ENCODE data around the gene RAET1L. TPM values are rescaled to one million over a fixed set of nuclear protein-coding genes. Genes with fewer than 3 reads are reported as not detected.
"Not testable (repeated sequence)": the region's sequence is repeated elsewhere in the genome, so short reads cannot be mapped to it uniquely, and the experiment has no call there.

RAET1L gene
- total RNA-seq, 2 experiments from 2014 or later = not detected

- H3K4me1 Mint-ChIP-seq; H3K27ac Mint-ChIP-seq; H3K4me3 Mint-ChIP-seq; H3K36me3 Mint-ChIP-seq (ENCODE audit: low read depth); H3K9me3 Mint-ChIP-seq; CTCF ChIA-PET; DNase-seq; POLR2A ChIA-PET: not testable (repeated sequence)
- H3K27me3 Mint-ChIP-seq = peaks cover 58% of the 10 kb centered on the region
Observed at GRCh38 chr6:150024021-150024420, 1.3 kb downstream of the RAET1L start.

- peaks cover 66% of the 10 kb centered on the region for H3K27me3 Mint-ChIP-seq
- H3K9me3 Mint-ChIP-seq; CTCF ChIA-PET; POLR2A ChIA-PET; H3K27ac Mint-ChIP-seq; H3K36me3 Mint-ChIP-seq (ENCODE audit: low read depth); DNase-seq; H3K4me1 Mint-ChIP-seq; H3K4me3 Mint-ChIP-seq: not testable (repeated sequence)
Observed at GRCh38 chr6:150021870-150022269, 3.5 kb downstream of the RAET1L start.

GRCh38 chr6:150018846-150019580 is 6.3 kb downstream of the RAET1L start:
- no peak overlapping the region for H3K27ac Mint-ChIP-seq
- H3K4me1 Mint-ChIP-seq = peaks cover 20% of the 10 kb centered on the region
- H3K36me3 Mint-ChIP-seq (ENCODE audit: low read depth) = no peaks in the 10 kb centered on the region
- peaks cover 61% of the 10 kb centered on the region for H3K27me3 Mint-ChIP-seq
- no peaks in the 10 kb centered on the region for H3K9me3 Mint-ChIP-seq
- POLR2A ChIA-PET = no interaction called here
- no peak overlapping the region for H3K4me3 Mint-ChIP-seq
- DNase-seq = no peak
- CTCF ChIA-PET = interaction anchor here (0.8 kb wide), 1 partner anchor 36 kb away, joined by 3 read pairs; no protein-coding TSS in a partner anchor

GRCh38 chr6:150017186-150017521 is 8.2 kb downstream of the RAET1L start:
- CTCF ChIA-PET = interaction anchor here (0.5 to 1.8 kb wide), 9 partner anchors 8 to 370 kb away, joined by 3 to 8 read pairs (median 5); partner anchors contain the start of gene RAET1L
- not testable (repeated sequence) for H3K27ac Mint-ChIP-seq; H3K9me3 Mint-ChIP-seq; DNase-seq; H3K36me3 Mint-ChIP-seq (ENCODE audit: low read depth); H3K4me3 Mint-ChIP-seq
- peaks cover 70% of the 10 kb centered on the region for H3K27me3 Mint-ChIP-seq
- H3K4me1 Mint-ChIP-seq = peaks cover 25% of the 10 kb centered on the region
- POLR2A ChIA-PET = interaction anchor here (0.7 kb wide), 1 partner anchor 35 kb away, joined by 3 read pairs; no protein-coding TSS in a partner anchor

GRCh38 chr6:150016324-150017185 is 8.8 kb downstream of the RAET1L start:
- Mint-ChIP-seq H3K36me3 (ENCODE audit: low read depth) (no peaks in the 10 kb centered on the region), H3K27ac (no peak overlapping the region), H3K27me3 (peaks cover 73% of the 10 kb centered on the region), H3K9me3 (no peaks in the 10 kb centered on the region), H3K4me3 (no peak overlapping the region), H3K4me1 (peaks cover 25% of the 10 kb centered on the region)
- ChIA-PET POLR2A (interaction anchor here (0.7 kb wide), 1 partner anchor 36 kb away, joined by 3 read pairs; no protein-coding TSS in a partner anchor), CTCF (interaction anchor here (0.5 to 1.8 kb wide), 11 partner anchors 9 to 370 kb away, joined by 3 to 8 read pairs (median 5); partner anchors contain the start of gene RAET1L)
- DNase-seq = peak; percentile 71

GRCh38 chr6:150015281-150016001 is 9.9 kb downstream of the RAET1L start:
- POLR2A ChIA-PET; H3K36me3 Mint-ChIP-seq (ENCODE audit: low read depth); H3K4me3 Mint-ChIP-seq; DNase-seq; H3K27ac Mint-ChIP-seq; H3K9me3 Mint-ChIP-seq: not testable (repeated sequence)
- Mint-ChIP-seq H3K4me1 (peaks cover 25% of the 10 kb centered on the region), H3K27me3 (peaks cover 76% of the 10 kb centered on the region)
- CTCF ChIA-PET = interaction anchor here (1.5 to 1.8 kb wide), 2 partner anchors 10 to 94 kb away, joined by 4 to 5 read pairs; partner anchors contain the start of gene RAET1L

GRCh38 chr6:150014623-150015280 is 10.6 kb downstream of the RAET1L start:
- H3K36me3 Mint-ChIP-seq (ENCODE audit: low read depth); CTCF ChIA-PET; H3K9me3 Mint-ChIP-seq; H3K27ac Mint-ChIP-seq; H3K4me3 Mint-ChIP-seq; DNase-seq; POLR2A ChIA-PET: not testable (repeated sequence)
- peaks cover 25% of the 10 kb centered on the region for H3K4me1 Mint-ChIP-seq
- peaks cover 82% of the 10 kb centered on the region for H3K27me3 Mint-ChIP-seq

- DNase-seq; H3K36me3 Mint-ChIP-seq (ENCODE audit: low read depth); H3K27ac Mint-ChIP-seq; H3K4me3 Mint-ChIP-seq; CTCF ChIA-PET; H3K9me3 Mint-ChIP-seq; POLR2A ChIA-PET: not testable (repeated sequence)
- Mint-ChIP-seq H3K27me3 (peaks cover 83% of the 10 kb centered on the region), H3K4me1 (peaks cover 25% of the 10 kb centered on the region)
Observed at GRCh38 chr6:150013785-150014622, 11.3 kb downstream of the RAET1L start.

GRCh38 chr6:150012846-150013784 is 12.2 kb downstream of the RAET1L start:
- CTCF ChIA-PET; H3K36me3 Mint-ChIP-seq (ENCODE audit: low read depth); H3K27ac Mint-ChIP-seq; H3K4me3 Mint-ChIP-seq; POLR2A ChIA-PET; DNase-seq; H3K9me3 Mint-ChIP-seq: not testable (repeated sequence)
- Mint-ChIP-seq H3K4me1 (peaks cover 31% of the 10 kb centered on the region), H3K27me3 (peaks cover 83% of the 10 kb centered on the region)

GRCh38 chr6:150008588-150008987 is 16.7 kb downstream of the RAET1L start:
- H3K27me3 Mint-ChIP-seq = peaks cover 47% of the 10 kb centered on the region
- peaks cover 30% of the 10 kb centered on the region for H3K4me1 Mint-ChIP-seq
- no peak for DNase-seq
- ChIA-PET POLR2A (no interaction called here), CTCF (interaction anchor here (1.0 kb wide), 1 partner anchor 68 kb away, joined by 4 read pairs; no protein-coding TSS in a partner anchor)
- no peaks in the 10 kb centered on the region for H3K36me3 Mint-ChIP-seq (ENCODE audit: low read depth)
- no peak overlapping the region for H3K4me3 Mint-ChIP-seq
- H3K27ac Mint-ChIP-seq = no peak overlapping the region
- H3K9me3 Mint-ChIP-seq = no peaks in the 10 kb centered on the region

GRCh38 chr6:150006961-150007464 is 18.3 kb downstream of the RAET1L start:
- POLR2A ChIA-PET = no interaction called here
- Mint-ChIP-seq H3K27me3 (peaks cover 36% of the 10 kb centered on the region), H3K9me3 (peaks cover 3% of the 10 kb centered on the region), H3K4me1 (peaks cover 32% of the 10 kb centered on the region), H3K36me3 (ENCODE audit: low read depth) (peaks cover 3% of the 10 kb centered on the region), H3K27ac (no peak overlapping the region), H3K4me3 (no peak overlapping the region)
- DNase-seq = peak; percentile 44
- CTCF ChIA-PET = interaction anchor here (0.6 to 1.7 kb wide), 9 partner anchors 10 to 1004 kb away, joined by 3 to 7 read pairs (median 3); no protein-coding TSS in a partner anchor
